Measurements from ENCODE around the gene MAP3K6. TPM values are rescaled to one million over a fixed set of nuclear protein-coding genes. Genes with fewer than 3 reads are reported as not detected.

Gene MAP3K6
- total and polyA plus RNA-seq, 4 donors, result 1.3 to 8.3 (median 4.0) TPM

DNA sequence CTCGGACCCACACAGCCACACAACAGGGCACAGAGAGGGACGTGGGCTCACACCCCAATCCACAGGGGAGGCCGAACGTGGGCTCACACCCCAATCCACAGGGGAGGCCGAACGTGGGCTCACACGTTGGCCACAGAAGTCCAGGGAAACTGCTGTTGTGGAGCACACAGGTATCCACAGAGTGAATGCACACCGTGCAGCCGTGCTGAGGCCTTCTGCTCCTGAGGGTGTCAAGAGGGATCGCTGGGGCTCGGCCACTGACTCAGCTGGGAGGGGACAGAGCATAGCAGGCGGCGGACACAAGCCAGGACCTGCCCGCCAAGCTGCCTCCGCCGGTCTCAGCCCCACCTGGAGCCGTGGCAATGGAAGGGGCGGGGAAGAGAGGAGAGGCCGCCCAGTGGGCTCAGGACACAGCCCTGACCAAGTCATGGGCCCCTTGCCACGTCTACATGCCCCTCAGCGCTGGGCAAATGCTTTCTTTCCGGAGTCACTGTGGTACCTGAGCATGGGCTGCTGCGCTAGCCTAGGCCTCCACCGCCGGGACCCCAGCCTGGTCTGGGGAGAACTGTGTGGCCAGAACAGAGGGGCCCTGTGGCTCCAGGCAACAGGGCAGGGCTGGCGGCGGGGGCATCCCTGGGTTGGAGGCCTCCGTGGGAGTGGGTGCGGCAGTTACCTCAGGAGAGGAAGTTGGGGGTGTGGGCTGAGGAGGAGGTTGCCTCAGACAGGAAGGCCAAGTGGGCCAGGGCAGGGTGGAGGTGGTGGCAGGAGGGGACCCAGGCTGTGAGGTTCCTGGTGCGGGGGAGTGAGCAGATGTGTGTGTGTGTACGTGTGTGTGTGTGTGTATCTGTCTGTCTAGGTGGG, 23.8 kb downstream of the MAP3K6 start:
- Histone ChIP-seq H3K27me3 (ENCODE audit: control insufficient read depth in 4 of 4, insufficient read depth in 4 of 4, low read length in 3 of 4) (no peaks in the 10 kb centered on the region), H3K9ac (ENCODE audit: low read depth in 1 of 2, low read length in 2 of 2) (peak overlapping the region in 1 of 2 donors; percentile 22), H3K4me1 (ENCODE audit: control insufficient read depth in 4 of 4, insufficient read depth in 4 of 4, low read length in 3 of 4) (no peaks in the 10 kb centered on the region), H3K4me3 (ENCODE audit: low read depth in 1 of 3, low read length in 3 of 3) (no peak overlapping the region), H3K9me3 (ENCODE audit: control insufficient read depth in 4 of 4, low read length in 3 of 4) (no peaks in the 10 kb centered on the region), H3K27ac (ENCODE audit: low read depth in 1 of 2, low read length in 2 of 2) (peak overlapping the region; percentile 36 to 72), H3K36me3 (ENCODE audit: control insufficient read depth in 4 of 4, insufficient read depth in 3 of 4, low read depth in 1 of 4, low read length in 3 of 4) (no peaks in the 10 kb centered on the region)
- no peak for DNase-seq (ENCODE audit: low spot score)
- TF ChIP-seq HNF4A (conservative IDR thresholded peaks at IDR 0.05), result no peak
- TF ChIP-seq RAD21 (IDR thresholded peaks at IDR 0.05), result no peak
- TF ChIP-seq, protein P1, sequence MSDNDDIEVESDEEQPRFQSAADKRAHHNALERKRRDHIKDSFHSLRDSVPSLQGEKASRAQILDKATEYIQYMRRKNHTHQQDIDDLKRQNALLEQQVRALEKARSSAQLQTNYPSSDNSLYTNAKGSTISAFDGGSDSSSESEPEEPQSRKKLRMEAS (IDR thresholded peaks at IDR 0.05), result no peak
- no peak for TF ChIP-seq SP1 (IDR thresholded peaks at IDR 0.05)
- TF ChIP-seq, protein P2, sequence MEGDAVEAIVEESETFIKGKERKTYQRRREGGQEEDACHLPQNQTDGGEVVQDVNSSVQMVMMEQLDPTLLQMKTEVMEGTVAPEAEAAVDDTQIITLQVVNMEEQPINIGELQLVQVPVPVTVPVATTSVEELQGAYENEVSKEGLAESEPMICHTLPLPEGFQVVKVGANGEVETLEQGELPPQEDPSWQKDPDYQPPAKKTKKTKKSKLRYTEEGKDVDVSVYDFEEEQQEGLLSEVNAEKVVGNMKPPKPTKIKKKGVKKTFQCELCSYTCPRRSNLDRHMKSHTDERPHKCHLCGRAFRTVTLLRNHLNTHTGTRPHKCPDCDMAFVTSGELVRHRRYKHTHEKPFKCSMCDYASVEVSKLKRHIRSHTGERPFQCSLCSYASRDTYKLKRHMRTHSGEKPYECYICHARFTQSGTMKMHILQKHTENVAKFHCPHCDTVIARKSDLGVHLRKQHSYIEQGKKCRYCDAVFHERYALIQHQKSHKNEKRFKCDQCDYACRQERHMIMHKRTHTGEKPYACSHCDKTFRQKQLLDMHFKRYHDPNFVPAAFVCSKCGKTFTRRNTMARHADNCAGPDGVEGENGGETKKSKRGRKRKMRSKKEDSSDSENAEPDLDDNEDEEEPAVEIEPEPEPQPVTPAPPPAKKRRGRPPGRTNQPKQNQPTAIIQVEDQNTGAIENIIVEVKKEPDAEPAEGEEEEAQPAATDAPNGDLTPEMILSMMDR (IDR thresholded peaks at IDR 0.05; ENCODE audit: low read depth, low read length, missing input control), result no peak
- TF ChIP-seq REST (IDR thresholded peaks at IDR 0.05), result no peak
- TF ChIP-seq, protein P3, sequence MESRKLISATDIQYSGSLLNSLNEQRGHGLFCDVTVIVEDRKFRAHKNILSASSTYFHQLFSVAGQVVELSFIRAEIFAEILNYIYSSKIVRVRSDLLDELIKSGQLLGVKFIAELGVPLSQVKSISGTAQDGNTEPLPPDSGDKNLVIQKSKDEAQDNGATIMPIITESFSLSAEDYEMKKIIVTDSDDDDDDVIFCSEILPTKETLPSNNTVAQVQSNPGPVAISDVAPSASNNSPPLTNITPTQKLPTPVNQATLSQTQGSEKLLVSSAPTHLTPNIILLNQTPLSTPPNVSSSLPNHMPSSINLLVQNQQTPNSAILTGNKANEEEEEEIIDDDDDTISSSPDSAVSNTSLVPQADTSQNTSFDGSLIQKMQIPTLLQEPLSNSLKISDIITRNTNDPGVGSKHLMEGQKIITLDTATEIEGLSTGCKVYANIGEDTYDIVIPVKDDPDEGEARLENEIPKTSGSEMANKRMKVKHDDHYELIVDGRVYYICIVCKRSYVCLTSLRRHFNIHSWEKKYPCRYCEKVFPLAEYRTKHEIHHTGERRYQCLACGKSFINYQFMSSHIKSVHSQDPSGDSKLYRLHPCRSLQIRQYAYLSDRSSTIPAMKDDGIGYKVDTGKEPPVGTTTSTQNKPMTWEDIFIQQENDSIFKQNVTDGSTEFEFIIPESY (IDR thresholded peaks at IDR 0.05), result no peak
- no peak for TF ChIP-seq EGR1 (IDR thresholded peaks at IDR 0.05; ENCODE audit: low read depth in 2 of 2)
- TF ChIP-seq FOXA1 (IDR thresholded peaks at IDR 0.05), result no peak
- no peak for TF ChIP-seq FOXA2 (IDR thresholded peaks at IDR 0.05)
- WGBS, result 70% methylated on average over 31 of the region's 31 CpGs

DNA sequence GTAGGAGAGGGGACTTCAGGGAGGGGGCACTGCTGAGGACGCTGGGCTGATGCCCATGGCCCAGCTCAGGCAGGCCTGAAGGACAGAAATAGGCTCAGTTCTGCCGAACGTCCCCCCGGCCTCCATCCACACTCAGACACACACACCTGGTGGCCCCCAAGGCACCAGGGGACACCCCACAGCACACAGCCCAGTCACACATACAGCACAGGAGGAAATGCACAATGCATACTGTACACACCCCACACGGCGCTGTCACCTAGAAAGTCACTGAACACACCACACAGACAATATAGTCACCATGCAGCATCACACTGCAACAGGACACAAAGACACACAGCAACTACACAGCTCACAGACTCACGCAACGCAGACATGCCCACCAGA, 24.4 kb downstream of the MAP3K6 start:
- no peaks in the 10 kb centered on the region for H3K27me3 ChIP-seq (ENCODE audit: control insufficient read depth in 4 of 4, insufficient read depth in 4 of 4, low read length in 3 of 4)
- H3K9ac ChIP-seq (ENCODE audit: low read depth in 1 of 2, low read length in 2 of 2), result peak overlapping the region in 1 of 2 donors; percentile 47
- TF ChIP-seq RAD21 (IDR thresholded peaks at IDR 0.05) (no peak), HNF4A (conservative IDR thresholded peaks at IDR 0.05) (no peak), YY1 (IDR thresholded peaks at IDR 0.05) (no peak), SP1 (IDR thresholded peaks at IDR 0.05) (no peak), TAF1 (conservative IDR thresholded peaks at IDR 0.05) (no peak), JUND (IDR thresholded peaks at IDR 0.05) (no peak)
- TF ChIP-seq, protein P1 (IDR thresholded peaks at IDR 0.05), result no peak
- DNase-seq (ENCODE audit: low spot score), result no peak
- peak overlapping the region in 1 of 2 donors; percentile 72 for H3K27ac ChIP-seq (ENCODE audit: low read depth in 1 of 2, low read length in 2 of 2)
- 77% methylated on average over 8 of the region's 8 CpGs for WGBS
- no peaks in the 10 kb centered on the region for H3K9me3 ChIP-seq (ENCODE audit: control insufficient read depth in 4 of 4, low read length in 3 of 4)
- H3K36me3 ChIP-seq (ENCODE audit: control insufficient read depth in 4 of 4, insufficient read depth in 3 of 4, low read depth in 1 of 4, low read length in 3 of 4), result no peaks in the 10 kb centered on the region
- peak overlapping the region in 2 of 3 donors; percentile 2 to 15 for H3K4me3 ChIP-seq (ENCODE audit: low read depth in 1 of 3, low read length in 3 of 3)
- H3K4me1 ChIP-seq (ENCODE audit: control insufficient read depth in 4 of 4, insufficient read depth in 4 of 4, low read length in 3 of 4), result no peaks in the 10 kb centered on the region

Measured in liver (tissue), 9 donors.